Measurements from ENCODE around the gene COPS6.
A peak's percentile ranks its signal among the peaks of the same experiment; 100 is the strongest.

Gene COPS6

DNA sequence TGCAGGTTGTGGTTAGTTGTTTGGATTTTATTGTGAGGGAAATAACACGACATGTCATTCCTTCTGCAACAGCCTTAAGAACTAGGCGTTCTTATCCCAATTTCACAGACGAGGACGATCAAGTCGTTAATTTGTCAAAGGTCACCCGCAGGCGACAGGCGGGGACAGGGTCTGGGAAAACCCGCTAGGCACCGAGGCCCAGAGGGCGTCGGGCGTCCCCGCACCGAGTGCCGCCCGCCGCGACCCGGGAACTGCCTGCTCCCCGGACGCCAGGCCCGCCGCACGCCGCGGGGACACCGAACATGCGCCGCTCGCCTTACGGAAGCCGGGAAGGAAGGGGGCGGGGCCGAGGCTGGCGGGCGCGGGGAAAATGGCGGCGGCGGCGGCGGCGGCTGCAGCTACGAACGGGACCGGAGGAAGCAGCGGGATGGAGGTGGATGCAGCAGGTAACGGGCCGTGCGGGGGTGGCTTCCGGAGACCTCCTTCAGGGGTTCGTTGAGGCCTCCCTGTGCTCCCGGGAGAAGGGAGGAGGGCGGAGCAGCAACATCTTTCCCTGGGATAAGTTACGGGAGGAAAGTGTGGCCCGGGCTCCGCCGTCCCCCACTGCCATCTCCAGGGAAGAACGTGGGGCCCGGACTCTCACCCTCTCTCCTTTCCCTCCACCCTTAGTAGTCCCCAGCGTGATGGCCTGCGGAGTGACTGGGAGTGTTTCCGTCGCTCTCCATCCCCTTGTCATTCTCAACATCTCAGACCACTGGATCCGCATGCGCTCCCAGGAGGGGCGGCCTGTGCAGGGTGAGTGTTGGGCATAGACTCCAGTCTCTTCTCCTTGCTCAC, at the start of gene COPS6:
COPS6 (plus strand) TSS at position 349 of the 837 bp plus-strand sequence; CDS start at position 371, 22 bp downstream.
- TF ChIP-seq, protein P1, sequence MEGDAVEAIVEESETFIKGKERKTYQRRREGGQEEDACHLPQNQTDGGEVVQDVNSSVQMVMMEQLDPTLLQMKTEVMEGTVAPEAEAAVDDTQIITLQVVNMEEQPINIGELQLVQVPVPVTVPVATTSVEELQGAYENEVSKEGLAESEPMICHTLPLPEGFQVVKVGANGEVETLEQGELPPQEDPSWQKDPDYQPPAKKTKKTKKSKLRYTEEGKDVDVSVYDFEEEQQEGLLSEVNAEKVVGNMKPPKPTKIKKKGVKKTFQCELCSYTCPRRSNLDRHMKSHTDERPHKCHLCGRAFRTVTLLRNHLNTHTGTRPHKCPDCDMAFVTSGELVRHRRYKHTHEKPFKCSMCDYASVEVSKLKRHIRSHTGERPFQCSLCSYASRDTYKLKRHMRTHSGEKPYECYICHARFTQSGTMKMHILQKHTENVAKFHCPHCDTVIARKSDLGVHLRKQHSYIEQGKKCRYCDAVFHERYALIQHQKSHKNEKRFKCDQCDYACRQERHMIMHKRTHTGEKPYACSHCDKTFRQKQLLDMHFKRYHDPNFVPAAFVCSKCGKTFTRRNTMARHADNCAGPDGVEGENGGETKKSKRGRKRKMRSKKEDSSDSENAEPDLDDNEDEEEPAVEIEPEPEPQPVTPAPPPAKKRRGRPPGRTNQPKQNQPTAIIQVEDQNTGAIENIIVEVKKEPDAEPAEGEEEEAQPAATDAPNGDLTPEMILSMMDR (conservative IDR thresholded peaks at IDR 0.05; ENCODE audit: low read depth, low read length), result no peak
- peak within 1 kb of the TSS; percentile 92 for H3K4me3 ChIP-seq (ENCODE audit: low read depth, low read length)
- peak; percentile 70 for DNase-seq (ENCODE audit: low read depth)

GRCh38 chr7:100040575-100040974, 48.2 kb upstream of the COPS6 start:
- no peak for DNase-seq (ENCODE audit: low read depth)
- H3K4me3 ChIP-seq (ENCODE audit: low read depth, low read length), result no peak overlapping the region
- TF ChIP-seq, protein P1 (conservative IDR thresholded peaks at IDR 0.05; ENCODE audit: low read depth, low read length), result no peak

GRCh38 chr7:100044718-100045117, 44.1 kb upstream of the COPS6 start:
- TF ChIP-seq, protein P1 (conservative IDR thresholded peaks at IDR 0.05; ENCODE audit: low read depth, low read length), result peak; percentile 13
- DNase-seq (ENCODE audit: low read depth), result no peak
- no peak overlapping the region for H3K4me3 ChIP-seq (ENCODE audit: low read depth, low read length)

- no peak for DNase-seq (ENCODE audit: low read depth)
- H3K4me3 ChIP-seq (ENCODE audit: low read depth, low read length), result no peak overlapping the region
- TF ChIP-seq, protein P1 (conservative IDR thresholded peaks at IDR 0.05; ENCODE audit: low read depth, low read length), result no peak
Measured at GRCh38 chr7:100048680-100049079, 40.1 kb upstream of the COPS6 start.

DNA sequence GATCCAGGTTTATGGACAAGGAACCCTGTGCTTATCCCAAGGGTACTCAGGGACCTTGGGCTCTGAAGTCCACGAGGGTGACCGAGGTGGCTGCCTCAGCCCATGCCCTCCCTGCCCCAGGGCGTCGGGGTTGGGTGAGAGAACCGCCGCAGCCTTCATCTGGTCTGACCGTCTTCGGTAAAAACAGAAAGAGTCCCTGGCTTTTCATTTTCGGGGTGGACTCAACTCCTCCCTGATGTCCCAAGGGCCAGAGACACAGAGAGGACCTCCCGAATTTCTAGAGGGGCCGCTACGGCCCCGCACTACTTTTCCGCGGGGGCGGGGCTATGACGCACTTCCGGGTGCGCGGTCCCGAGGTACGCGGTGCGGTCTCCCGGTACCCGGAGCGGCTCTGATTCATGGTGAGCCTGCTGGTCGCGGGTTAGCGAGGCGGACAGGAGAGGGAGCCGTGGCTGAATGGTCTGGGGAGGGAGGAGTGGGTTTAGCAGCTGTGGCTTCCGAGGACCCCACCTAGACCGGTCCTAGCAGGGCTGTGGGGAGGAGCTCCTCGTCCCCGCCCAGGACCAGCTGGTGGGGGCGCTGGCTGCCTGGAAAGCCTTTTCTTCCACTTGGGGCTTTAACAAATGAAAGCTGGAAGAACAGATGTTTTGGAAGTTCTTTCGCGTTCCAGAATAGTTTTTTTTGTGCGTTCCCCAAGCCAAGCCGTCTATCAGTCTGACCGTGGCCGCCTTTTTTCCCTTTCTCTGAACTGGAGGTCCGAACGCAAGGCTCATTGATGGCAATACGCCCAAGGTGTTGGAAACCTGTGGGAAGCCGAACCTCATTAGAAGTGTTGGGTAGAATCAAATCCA, 39.1 kb upstream of the COPS6 start, which contains the start of gene ZSCAN21:
ZSCAN21 (plus strand) TSS at position 334 of the 851 bp plus-strand sequence. CDS start 7,233 bp downstream, outside the sequence.
- TF ChIP-seq, protein P1 (conservative IDR thresholded peaks at IDR 0.05; ENCODE audit: low read depth, low read length), result no peak
- peak within 1 kb of the TSS; percentile 95 for H3K4me3 ChIP-seq (ENCODE audit: low read depth, low read length)
- peak; percentile 86 for DNase-seq (ENCODE audit: low read depth)

DNA sequence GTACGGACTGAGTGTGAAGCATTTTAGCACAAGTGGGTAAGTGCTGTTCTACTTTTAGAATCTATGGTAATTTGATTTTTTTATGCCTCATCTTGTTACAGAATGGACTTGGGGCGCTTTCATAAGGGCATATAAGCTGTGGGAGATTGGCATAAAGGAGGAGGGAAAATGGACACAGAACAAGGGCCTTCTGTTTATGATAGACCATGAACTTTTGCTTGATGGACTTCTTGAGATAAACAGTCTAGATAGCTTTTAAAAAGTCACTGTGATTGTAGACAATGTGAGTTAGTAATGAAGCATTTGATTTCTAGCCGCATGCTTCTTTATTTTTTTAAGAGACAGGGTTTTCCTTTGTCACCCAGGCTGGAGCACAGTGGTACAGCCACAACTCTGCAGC, 37.2 kb upstream of the COPS6 start:
- no peak for DNase-seq (ENCODE audit: low read depth)
- no peak overlapping the region for H3K4me3 ChIP-seq (ENCODE audit: low read depth, low read length)
- TF ChIP-seq, protein P1 (conservative IDR thresholded peaks at IDR 0.05; ENCODE audit: low read depth, low read length), result no peak
